Activated CD4-positive, alpha-beta memory T cell treated with anti-CD3 and anti-CD28 coated beads for 36 hours (primary cell): ENCODE results near the gene THY1. TPM values are rescaled to one million over a fixed set of nuclear protein-coding genes. Genes with fewer than 3 reads are reported as not detected.
"Not testable (repeated sequence)": the region's sequence is repeated elsewhere in the genome, so short reads cannot be mapped to it uniquely, and the experiment has no call there.

ENCODE experiments used
- CTCF ChIA-PET: fragments of 350-600 bp; sonication (Branson Sonifier 250); formaldehyde crosslinking; loops from one replicate; lab custom pipeline; 2021; ENCODE audit warnings: antibody characterized with exemption, inconsistent platforms; lab: Charles Lee
- POLR2A ChIA-PET: fragments of 350-600 bp; sonication (Branson Sonifier 250); formaldehyde crosslinking; loops from one replicate; lab custom pipeline; 2021; ENCODE audit warnings: antibody characterized with exemption; lab: Charles Lee
- DNase-seq: peaks from one replicate; pipeline ENCODE4 v3.0.0-alpha.2; 2020
- H3K27ac Mint-ChIP-seq: one replicate; pipeline ENCODE4 v1.8.0; 2021; ENCODE audit warnings: mixed read lengths
- H3K27me3 Mint-ChIP-seq: one replicate; pipeline ENCODE4 v1.8.0; 2021; ENCODE audit warnings: mixed read lengths
- H3K36me3 Mint-ChIP-seq: one replicate; pipeline ENCODE4 v1.8.0; 2021; ENCODE audit warnings: mixed read lengths
- H3K4me1 Mint-ChIP-seq: one replicate; pipeline ENCODE4 v1.8.0; 2021; ENCODE audit warnings: low read depth, mixed read lengths
- H3K4me3 Mint-ChIP-seq: one replicate; pipeline ENCODE4 v1.8.0; 2021; ENCODE audit warnings: mild to moderate bottlenecking, mixed read lengths
- H3K9me3 Mint-ChIP-seq: one replicate; pipeline ENCODE4 v1.8.0; 2021; ENCODE audit warnings: mixed read lengths
- intact Hi-C: fragments of 100-400 bp; cut with micrococcal nuclease; formaldehyde crosslinking; loops from one replicate; pipeline ENCODE4 v1.15.1; 2023
- total RNA-seq, 2 experiments: library from RNA; stranded (reverse); gene quantifications; one replicate each; pipeline ENCODE4 v1.2.3, GENCODE V29; 2021

THY1 gene
- total RNA-seq, 2 experiments from 2014 or later: 5.4 to 6.9 TPM

- CTCF ChIA-PET: interaction anchor here (0.8 kb wide), 1 partner anchor 59 kb away, joined by 3 read pairs; no protein-coding TSS in a partner anchor
- no peak overlapping the region for H3K4me3 Mint-ChIP-seq
Measured at GRCh38 chr11:119415966-119416365, 7.0 kb downstream of the THY1 start.

GRCh38 chr11:119415517-119415916 lies 7.5 kb downstream of the THY1 start:
- H3K4me1 Mint-ChIP-seq: no peaks in the 10 kb centered on the region
- CTCF ChIA-PET: interaction anchor here (0.8 to 1.5 kb wide), 2 partner anchors 59 to 60 kb away, joined by 3 to 4 read pairs; no protein-coding TSS in a partner anchor
- intact Hi-C loops: no loop called here
- H3K4me3 Mint-ChIP-seq: no peak overlapping the region
- no peaks in the 10 kb centered on the region for H3K36me3 Mint-ChIP-seq
- H3K27ac Mint-ChIP-seq: no peak overlapping the region
- DNase-seq: no peak
- H3K9me3 Mint-ChIP-seq: peaks cover 4% of the 10 kb centered on the region
- POLR2A ChIA-PET: no interaction called here
- H3K27me3 Mint-ChIP-seq: peaks cover 13% of the 10 kb centered on the region

More at GRCh38 chr11:119415966-119416365, 7.0 kb downstream of the THY1 start:
- Mint-ChIP-seq H3K4me1 (no peaks in the 10 kb centered on the region), H3K27ac (no peak overlapping the region), H3K9me3 (peaks cover 4% of the 10 kb centered on the region), H3K27me3 (peaks cover 16% of the 10 kb centered on the region), H3K36me3 (no peaks in the 10 kb centered on the region)
- POLR2A ChIA-PET: no interaction called here
- DNase-seq: no peak
- intact Hi-C loops: no loop called here

GRCh38 chr11:119414734-119415133 lies 8.2 kb downstream of the THY1 start:
- no peak for DNase-seq
- Mint-ChIP-seq H3K4me1 (no peaks in the 10 kb centered on the region), H3K9me3 (peaks cover 4% of the 10 kb centered on the region), H3K27ac (no peak overlapping the region), H3K27me3 (peaks cover 5% of the 10 kb centered on the region), H3K4me3 (no peak overlapping the region), H3K36me3 (no peaks in the 10 kb centered on the region)
- intact Hi-C loops: no loop called here
- CTCF ChIA-PET: interaction anchor here (1.5 kb wide), 1 partner anchor 59 kb away, joined by 4 read pairs; no protein-coding TSS in a partner anchor
- POLR2A ChIA-PET: no interaction called here

- H3K27ac Mint-ChIP-seq: no peak overlapping the region
- intact Hi-C loops: no loop called here
- peaks cover 5% of the 10 kb centered on the region for H3K27me3 Mint-ChIP-seq
- no peaks in the 10 kb centered on the region for H3K36me3 Mint-ChIP-seq
- no peaks in the 10 kb centered on the region for H3K4me1 Mint-ChIP-seq
- CTCF ChIA-PET: interaction anchor here (1.5 kb wide), 1 partner anchor 58 kb away, joined by 4 read pairs; no protein-coding TSS in a partner anchor
- peaks cover 4% of the 10 kb centered on the region for H3K9me3 Mint-ChIP-seq
- POLR2A ChIA-PET: no interaction called here
- DNase-seq: no peak
- no peak overlapping the region for H3K4me3 Mint-ChIP-seq
Measured at GRCh38 chr11:119414321-119414720, 8.7 kb downstream of the THY1 start.

- Mint-ChIP-seq H3K27me3 (no peaks in the 10 kb centered on the region), H3K4me3 (no peak overlapping the region), H3K4me1 (no peaks in the 10 kb centered on the region), H3K9me3 (peaks cover 4% of the 10 kb centered on the region), H3K27ac (no peak overlapping the region), H3K36me3 (no peaks in the 10 kb centered on the region)
- CTCF ChIA-PET: no interaction called here
- intact Hi-C loops: no loop called here
- no peak for DNase-seq
- POLR2A ChIA-PET: no interaction called here
Measured at GRCh38 chr11:119412072-119412471, 10.9 kb downstream of the THY1 start.

- POLR2A ChIA-PET: no interaction called here
- no peak overlapping the region for H3K27ac Mint-ChIP-seq
- H3K4me3 Mint-ChIP-seq: no peak overlapping the region
- H3K27me3 Mint-ChIP-seq: no peaks in the 10 kb centered on the region
- no peaks in the 10 kb centered on the region for H3K4me1 Mint-ChIP-seq
- peaks cover 4% of the 10 kb centered on the region for H3K9me3 Mint-ChIP-seq
- no peaks in the 10 kb centered on the region for H3K36me3 Mint-ChIP-seq
- CTCF ChIA-PET: interaction anchor here (1.7 kb wide), 1 partner anchor 64 kb away, joined by 5 read pairs; no protein-coding TSS in a partner anchor
- intact Hi-C loops: no loop called here
- no peak for DNase-seq
Measured at GRCh38 chr11:119410501-119410900, 12.5 kb downstream of the THY1 start.

- POLR2A ChIA-PET: no interaction called here
- intact Hi-C loops: no loop called here
- Mint-ChIP-seq H3K4me1 (no peaks in the 10 kb centered on the region), H3K9me3 (peaks cover 4% of the 10 kb centered on the region), H3K27me3 (no peaks in the 10 kb centered on the region), H3K36me3 (no peaks in the 10 kb centered on the region), H3K4me3 (no peak overlapping the region), H3K27ac (no peak overlapping the region)
- CTCF ChIA-PET: interaction anchor here (1.7 to 2.6 kb wide), 2 partner anchors 65 kb away, joined by 5 to 7 read pairs; no protein-coding TSS in a partner anchor
- no peak for DNase-seq
Measured at GRCh38 chr11:119409731-119410130, 13.2 kb downstream of the THY1 start.

GRCh38 chr11:119406005-119406404 lies 17.0 kb downstream of the THY1 start:
- DNase-seq: no peak
- Mint-ChIP-seq H3K27me3 (no peaks in the 10 kb centered on the region), H3K4me1 (no peaks in the 10 kb centered on the region), H3K9me3 (peaks cover 5% of the 10 kb centered on the region), H3K4me3 (no peak overlapping the region), H3K27ac (no peak overlapping the region), H3K36me3 (peaks cover under 1% of the 10 kb centered on the region)
- ChIA-PET CTCF (interaction anchor here (0.8 kb wide), 1 partner anchor 68 kb away, joined by 3 read pairs; no protein-coding TSS in a partner anchor), POLR2A (no interaction called here)
- intact Hi-C loops: no loop called here

- H3K27ac Mint-ChIP-seq, intact Hi-C loops, H3K4me1 Mint-ChIP-seq, DNase-seq, H3K36me3 Mint-ChIP-seq, H3K27me3 Mint-ChIP-seq, POLR2A ChIA-PET, H3K4me3 Mint-ChIP-seq: not testable (repeated sequence)
- H3K9me3 Mint-ChIP-seq: peaks cover 10% of the 10 kb centered on the region
- CTCF ChIA-PET: interaction anchor here (0.8 kb wide), 1 partner anchor 24 kb away, joined by 3 read pairs; the partner anchor contains the start of gene USP2
Measured at GRCh38 chr11:119405448-119405847, 17.5 kb downstream of the THY1 start.

GRCh38 chr11:119404872-119405271 lies 18.1 kb downstream of the THY1 start:
- Mint-ChIP-seq H3K36me3 (peaks cover 7% of the 10 kb centered on the region), H3K4me3 (no peak overlapping the region), H3K27me3 (no peaks in the 10 kb centered on the region), H3K4me1 (no peaks in the 10 kb centered on the region), H3K9me3 (peaks cover 13% of the 10 kb centered on the region), H3K27ac (no peak overlapping the region)
- POLR2A ChIA-PET: no interaction called here
- DNase-seq: no peak
- CTCF ChIA-PET: interaction anchor here (0.8 kb wide), 1 partner anchor 23 kb away, joined by 3 read pairs; the partner anchor contains the start of gene USP2
- intact Hi-C loops: no loop called here

- no peak overlapping the region for H3K4me3 Mint-ChIP-seq
- intact Hi-C loops: no loop called here
- H3K27ac Mint-ChIP-seq: no peak overlapping the region
- DNase-seq: no peak
- peaks cover 7% of the 10 kb centered on the region for H3K36me3 Mint-ChIP-seq
- peaks cover 25% of the 10 kb centered on the region for H3K9me3 Mint-ChIP-seq
- ChIA-PET CTCF (interaction anchor here (1.7 kb wide), 1 partner anchor 71 kb away, joined by 5 read pairs; no protein-coding TSS in a partner anchor), POLR2A (no interaction called here)
- H3K4me1 Mint-ChIP-seq: no peaks in the 10 kb centered on the region
- peaks cover 4% of the 10 kb centered on the region for H3K27me3 Mint-ChIP-seq
Measured at GRCh38 chr11:119403021-119403420, 20.0 kb downstream of the THY1 start.

- Mint-ChIP-seq H3K27ac (no peak overlapping the region), H3K4me1 (no peaks in the 10 kb centered on the region), H3K27me3 (peaks cover 4% of the 10 kb centered on the region), H3K4me3 (no peak overlapping the region), H3K9me3 (peaks cover 31% of the 10 kb centered on the region), H3K36me3 (peaks cover 7% of the 10 kb centered on the region)
- POLR2A ChIA-PET: no interaction called here
- intact Hi-C loops: no loop called here
- CTCF ChIA-PET: interaction anchor here (1.7 kb wide), 1 partner anchor 72 kb away, joined by 5 read pairs; no protein-coding TSS in a partner anchor
- no peak for DNase-seq
Measured at GRCh38 chr11:119402470-119402869, 20.5 kb downstream of the THY1 start.

GRCh38 chr11:119400860-119401259 lies 22.1 kb downstream of the THY1 start:
- intact Hi-C loops: no loop called here
- no peak overlapping the region for H3K4me3 Mint-ChIP-seq
- H3K9me3 Mint-ChIP-seq: peaks cover 32% of the 10 kb centered on the region
- peaks cover 7% of the 10 kb centered on the region for H3K27me3 Mint-ChIP-seq
- no peak overlapping the region for H3K27ac Mint-ChIP-seq
- CTCF ChIA-PET: interaction anchor here (1.1 kb wide), 1 partner anchor 74 kb away, joined by 6 read pairs; no protein-coding TSS in a partner anchor
- POLR2A ChIA-PET: no interaction called here
- no peaks in the 10 kb centered on the region for H3K4me1 Mint-ChIP-seq
- DNase-seq: no peak
- peaks cover 7% of the 10 kb centered on the region for H3K36me3 Mint-ChIP-seq
